MM.1S (cell line): Measurements from ENCODE around the gene CFAP251.

Experiments used
- EZH2 ChIP-seq: fragments of 300-600 bp; sonication (generic); optimal IDR thresholded peaks from 2 replicates; pipeline ENCODE3; 2017; ENCODE audit warnings: low read depth, mild to moderate bottlenecking, antibody characterized with exemption, low read length, mixed read lengths
- TF ChIP-seq, protein P1 (sequence below): fragments of 300-600 bp; sonication (generic); IDR thresholded peaks from 2 replicates; pipeline ENCODE4 v1.5.1; 2016; ENCODE audit warnings: antibody characterized with exemption, low read length, mixed read lengths

- TF ChIP-seq EZH2: no peak
- TF ChIP-seq, protein P1, sequence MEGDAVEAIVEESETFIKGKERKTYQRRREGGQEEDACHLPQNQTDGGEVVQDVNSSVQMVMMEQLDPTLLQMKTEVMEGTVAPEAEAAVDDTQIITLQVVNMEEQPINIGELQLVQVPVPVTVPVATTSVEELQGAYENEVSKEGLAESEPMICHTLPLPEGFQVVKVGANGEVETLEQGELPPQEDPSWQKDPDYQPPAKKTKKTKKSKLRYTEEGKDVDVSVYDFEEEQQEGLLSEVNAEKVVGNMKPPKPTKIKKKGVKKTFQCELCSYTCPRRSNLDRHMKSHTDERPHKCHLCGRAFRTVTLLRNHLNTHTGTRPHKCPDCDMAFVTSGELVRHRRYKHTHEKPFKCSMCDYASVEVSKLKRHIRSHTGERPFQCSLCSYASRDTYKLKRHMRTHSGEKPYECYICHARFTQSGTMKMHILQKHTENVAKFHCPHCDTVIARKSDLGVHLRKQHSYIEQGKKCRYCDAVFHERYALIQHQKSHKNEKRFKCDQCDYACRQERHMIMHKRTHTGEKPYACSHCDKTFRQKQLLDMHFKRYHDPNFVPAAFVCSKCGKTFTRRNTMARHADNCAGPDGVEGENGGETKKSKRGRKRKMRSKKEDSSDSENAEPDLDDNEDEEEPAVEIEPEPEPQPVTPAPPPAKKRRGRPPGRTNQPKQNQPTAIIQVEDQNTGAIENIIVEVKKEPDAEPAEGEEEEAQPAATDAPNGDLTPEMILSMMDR: no peak
Observed at GRCh38 chr12:121983536-121984210, 65.3 kb downstream of the CFAP251 start.
